ENCODE data around the gene OR1J4.

GRCh38 chr9:122546196-122546595 lies 27.3 kb downstream of the OR1J4 start:
- no peak for TF ChIP-seq SP1 (CRISPR knock-in tag; conservative IDR thresholded peaks at IDR 0.05)
- TF ChIP-seq, protein P1, sequence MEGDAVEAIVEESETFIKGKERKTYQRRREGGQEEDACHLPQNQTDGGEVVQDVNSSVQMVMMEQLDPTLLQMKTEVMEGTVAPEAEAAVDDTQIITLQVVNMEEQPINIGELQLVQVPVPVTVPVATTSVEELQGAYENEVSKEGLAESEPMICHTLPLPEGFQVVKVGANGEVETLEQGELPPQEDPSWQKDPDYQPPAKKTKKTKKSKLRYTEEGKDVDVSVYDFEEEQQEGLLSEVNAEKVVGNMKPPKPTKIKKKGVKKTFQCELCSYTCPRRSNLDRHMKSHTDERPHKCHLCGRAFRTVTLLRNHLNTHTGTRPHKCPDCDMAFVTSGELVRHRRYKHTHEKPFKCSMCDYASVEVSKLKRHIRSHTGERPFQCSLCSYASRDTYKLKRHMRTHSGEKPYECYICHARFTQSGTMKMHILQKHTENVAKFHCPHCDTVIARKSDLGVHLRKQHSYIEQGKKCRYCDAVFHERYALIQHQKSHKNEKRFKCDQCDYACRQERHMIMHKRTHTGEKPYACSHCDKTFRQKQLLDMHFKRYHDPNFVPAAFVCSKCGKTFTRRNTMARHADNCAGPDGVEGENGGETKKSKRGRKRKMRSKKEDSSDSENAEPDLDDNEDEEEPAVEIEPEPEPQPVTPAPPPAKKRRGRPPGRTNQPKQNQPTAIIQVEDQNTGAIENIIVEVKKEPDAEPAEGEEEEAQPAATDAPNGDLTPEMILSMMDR (IDR thresholded peaks at IDR 0.05) = no peak
- no peak for TF ChIP-seq NFYB (CRISPR knock-in tag; conservative IDR thresholded peaks at IDR 0.05; ENCODE audit: low read depth)
- TF ChIP-seq, protein P2, sequence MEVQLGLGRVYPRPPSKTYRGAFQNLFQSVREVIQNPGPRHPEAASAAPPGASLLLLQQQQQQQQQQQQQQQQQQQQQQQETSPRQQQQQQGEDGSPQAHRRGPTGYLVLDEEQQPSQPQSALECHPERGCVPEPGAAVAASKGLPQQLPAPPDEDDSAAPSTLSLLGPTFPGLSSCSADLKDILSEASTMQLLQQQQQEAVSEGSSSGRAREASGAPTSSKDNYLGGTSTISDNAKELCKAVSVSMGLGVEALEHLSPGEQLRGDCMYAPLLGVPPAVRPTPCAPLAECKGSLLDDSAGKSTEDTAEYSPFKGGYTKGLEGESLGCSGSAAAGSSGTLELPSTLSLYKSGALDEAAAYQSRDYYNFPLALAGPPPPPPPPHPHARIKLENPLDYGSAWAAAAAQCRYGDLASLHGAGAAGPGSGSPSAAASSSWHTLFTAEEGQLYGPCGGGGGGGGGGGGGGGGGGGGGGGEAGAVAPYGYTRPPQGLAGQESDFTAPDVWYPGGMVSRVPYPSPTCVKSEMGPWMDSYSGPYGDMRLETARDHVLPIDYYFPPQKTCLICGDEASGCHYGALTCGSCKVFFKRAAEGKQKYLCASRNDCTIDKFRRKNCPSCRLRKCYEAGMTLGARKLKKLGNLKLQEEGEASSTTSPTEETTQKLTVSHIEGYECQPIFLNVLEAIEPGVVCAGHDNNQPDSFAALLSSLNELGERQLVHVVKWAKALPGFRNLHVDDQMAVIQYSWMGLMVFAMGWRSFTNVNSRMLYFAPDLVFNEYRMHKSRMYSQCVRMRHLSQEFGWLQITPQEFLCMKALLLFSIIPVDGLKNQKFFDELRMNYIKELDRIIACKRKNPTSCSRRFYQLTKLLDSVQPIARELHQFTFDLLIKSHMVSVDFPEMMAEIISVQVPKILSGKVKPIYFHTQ (CRISPR knock-in tag; IDR thresholded peaks at IDR 0.05) = no peak
- no peak for TF ChIP-seq ZBTB21 (CRISPR knock-in tag; IDR thresholded peaks at IDR 0.05; ENCODE audit: borderline replicate concordance)
- TF ChIP-seq RELA (CRISPR knock-in tag; IDR thresholded peaks at IDR 0.05; ENCODE audit: borderline replicate concordance) = no peak
- TF ChIP-seq GRHL2 (CRISPR knock-in tag; IDR thresholded peaks at IDR 0.05; ENCODE audit: insufficient replicate concordance, severe bottlenecking) = no peak
- TF ChIP-seq IRF2 (CRISPR knock-in tag; IDR thresholded peaks at IDR 0.05; ENCODE audit: borderline replicate concordance, low read depth) = no peak
- TF ChIP-seq USF2 (CRISPR knock-in tag; IDR thresholded peaks at IDR 0.05) = no peak
- TF ChIP-seq HMGA2 (CRISPR knock-in tag; IDR thresholded peaks at IDR 0.05) = no peak
